Lower lobe of right lung (tissue), 2 donors: Measurements from ENCODE around the gene TIMM50. TPM values are rescaled to one million over a fixed set of nuclear protein-coding genes. Genes with fewer than 3 reads are reported as not detected.

ENCODE experiments used
- ATAC-seq, 2 donors: fragments of 200-7000 bp; cut with Tn5 transposase; one replicate each; pipeline ENCODE4 v1.9.1; 2020 to 2022; ENCODE audit warnings: mild to moderate bottlenecking in 2 of 2, moderate library complexity in 2 of 2
- DNase-seq: peaks from one replicate; pipeline ENCODE4 v3.0.0-alpha.2; 2020
- H3K27ac ChIP-seq: fragments of 200-600 bp; one replicate; pipeline ENCODE4 v1.8.0; 2022
- H3K27me3 ChIP-seq: fragments of 200-600 bp; one replicate; pipeline ENCODE4 v1.8.0; 2022; ENCODE audit warnings: low read depth
- H3K36me3 ChIP-seq: fragments of 200-600 bp; one replicate; pipeline ENCODE4 v1.8.0; 2022; ENCODE audit warnings: mild to moderate bottlenecking
- H3K4me1 ChIP-seq: fragments of 200-600 bp; one replicate; pipeline ENCODE4 v1.8.0; 2022
- H3K4me3 ChIP-seq: fragments of 200-600 bp; one replicate; pipeline ENCODE4 v1.8.0; 2022; ENCODE audit warnings: mild to moderate bottlenecking
- H3K9me3 ChIP-seq: fragments of 200-600 bp; one replicate; pipeline ENCODE4 v1.8.0; 2022
- intact Hi-C: fragments of 100-400 bp; cut with DNase I; formaldehyde crosslinking; loops from one replicate; pipeline ENCODE4 v1.11.0; 2022
- total RNA-seq: library from RNA; stranded (reverse); fragmentation: NEBNext Ultra II Directional; extraction: Animal tissue kit (Norgen Biotek cat#: 25700); gene quantifications from one replicate; pipeline ENCODE4 v1.2.1, GENCODE V29; 2021
- TF ChIP-seq, protein P1 (sequence below): fragments of 200-600 bp; IDR thresholded peaks from one replicate; pipeline ENCODE4 v1.8.0; 2022; ENCODE audit warnings: antibody characterized with exemption, mild to moderate bottlenecking
- donor health status: DM: no; HTN: yes; CAD: no; lungs with severe emphysema.

The TIMM50 gene
- total RNA-seq, 1 donor from 2014 or later: 44.0 TPM

DNA sequence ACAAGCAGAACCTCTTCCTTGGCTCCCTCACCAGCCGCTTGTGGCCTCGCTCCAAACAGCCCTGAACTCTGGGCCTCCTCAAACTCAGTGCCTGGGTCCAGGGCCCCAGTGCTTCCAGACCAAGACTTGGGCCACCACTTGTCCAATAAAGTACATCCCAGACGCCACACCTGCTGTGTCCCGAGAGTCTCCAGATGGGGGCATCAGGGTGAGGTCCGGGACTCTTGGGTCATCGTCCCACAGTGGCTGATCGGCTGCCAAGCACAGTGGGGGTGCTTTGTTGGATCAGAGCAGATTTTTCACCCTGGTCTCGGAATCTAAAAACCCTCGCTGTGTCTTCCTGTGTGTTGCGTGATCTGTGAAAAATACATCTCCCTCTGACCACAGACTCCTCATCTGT lies 9.1 kb downstream of the TIMM50 start:
- ATAC-seq (no peak), DNase-seq (no peak)
- no peaks in the 10 kb centered on the region for H3K4me1 ChIP-seq
- intact Hi-C loops: no loop called here
- no peak overlapping the region for H3K4me3 ChIP-seq
- H3K9me3 ChIP-seq: no peaks in the 10 kb centered on the region
- H3K27ac ChIP-seq: no peak overlapping the region
- no peaks in the 10 kb centered on the region for H3K27me3 ChIP-seq
- TF ChIP-seq, protein P1, sequence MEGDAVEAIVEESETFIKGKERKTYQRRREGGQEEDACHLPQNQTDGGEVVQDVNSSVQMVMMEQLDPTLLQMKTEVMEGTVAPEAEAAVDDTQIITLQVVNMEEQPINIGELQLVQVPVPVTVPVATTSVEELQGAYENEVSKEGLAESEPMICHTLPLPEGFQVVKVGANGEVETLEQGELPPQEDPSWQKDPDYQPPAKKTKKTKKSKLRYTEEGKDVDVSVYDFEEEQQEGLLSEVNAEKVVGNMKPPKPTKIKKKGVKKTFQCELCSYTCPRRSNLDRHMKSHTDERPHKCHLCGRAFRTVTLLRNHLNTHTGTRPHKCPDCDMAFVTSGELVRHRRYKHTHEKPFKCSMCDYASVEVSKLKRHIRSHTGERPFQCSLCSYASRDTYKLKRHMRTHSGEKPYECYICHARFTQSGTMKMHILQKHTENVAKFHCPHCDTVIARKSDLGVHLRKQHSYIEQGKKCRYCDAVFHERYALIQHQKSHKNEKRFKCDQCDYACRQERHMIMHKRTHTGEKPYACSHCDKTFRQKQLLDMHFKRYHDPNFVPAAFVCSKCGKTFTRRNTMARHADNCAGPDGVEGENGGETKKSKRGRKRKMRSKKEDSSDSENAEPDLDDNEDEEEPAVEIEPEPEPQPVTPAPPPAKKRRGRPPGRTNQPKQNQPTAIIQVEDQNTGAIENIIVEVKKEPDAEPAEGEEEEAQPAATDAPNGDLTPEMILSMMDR: no peak
- H3K36me3 ChIP-seq: peaks cover 68% of the 10 kb centered on the region

GRCh38 chr19:39492225-39492624 lies 11.6 kb downstream of the TIMM50 start:
- H3K9me3 ChIP-seq: no peaks in the 10 kb centered on the region
- H3K36me3 ChIP-seq: peaks cover 43% of the 10 kb centered on the region
- TF ChIP-seq, protein P1: no peak
- no peak for DNase-seq
- no peak for ATAC-seq
- intact Hi-C loops: no loop called here
- no peak overlapping the region for H3K4me3 ChIP-seq
- peaks cover 15% of the 10 kb centered on the region for H3K27me3 ChIP-seq
- no peaks in the 10 kb centered on the region for H3K4me1 ChIP-seq
- no peak overlapping the region for H3K27ac ChIP-seq

- Histone ChIP-seq H3K27ac (no peak overlapping the region), H3K9me3 (no peaks in the 10 kb centered on the region), H3K36me3 (peaks cover 38% of the 10 kb centered on the region), H3K4me1 (peaks cover 2% of the 10 kb centered on the region), H3K27me3 (peaks cover 20% of the 10 kb centered on the region), H3K4me3 (no peak overlapping the region)
- intact Hi-C loops: no loop called here
- DNase-seq (no peak), ATAC-seq (no peak)
- TF ChIP-seq, protein P1: no peak
Observed at GRCh38 chr19:39492788-39493187, 12.2 kb downstream of the TIMM50 start.

- ATAC-seq: no peak
Observed at GRCh38 chr19:39494661-39495060, 14.0 kb downstream of the TIMM50 start.

GRCh38 chr19:39496063-39496462 lies 15.4 kb downstream of the TIMM50 start:
- peaks cover 50% of the 10 kb centered on the region for H3K27me3 ChIP-seq
- intact Hi-C loops: no loop called here
- DNase-seq: no peak

More at GRCh38 chr19:39494661-39495060, 14.0 kb downstream of the TIMM50 start:
- Histone ChIP-seq H3K27ac (no peak overlapping the region), H3K9me3 (no peaks in the 10 kb centered on the region), H3K27me3 (peaks cover 39% of the 10 kb centered on the region), H3K36me3 (peaks cover 19% of the 10 kb centered on the region), H3K4me1 (peaks cover 19% of the 10 kb centered on the region), H3K4me3 (no peak overlapping the region)
- TF ChIP-seq, protein P1: no peak
- DNase-seq: no peak
- intact Hi-C loops: no loop called here

More at GRCh38 chr19:39496063-39496462, 15.4 kb downstream of the TIMM50 start:
- Histone ChIP-seq H3K27ac (no peak overlapping the region), H3K4me1 (peaks cover 19% of the 10 kb centered on the region), H3K36me3 (peaks cover 5% of the 10 kb centered on the region), H3K4me3 (no peak overlapping the region), H3K9me3 (no peaks in the 10 kb centered on the region)
- TF ChIP-seq, protein P1: no peak
- no peak for ATAC-seq
